ENCODE measurements around the gene TMEM125.

The TMEM125 gene

DNA sequence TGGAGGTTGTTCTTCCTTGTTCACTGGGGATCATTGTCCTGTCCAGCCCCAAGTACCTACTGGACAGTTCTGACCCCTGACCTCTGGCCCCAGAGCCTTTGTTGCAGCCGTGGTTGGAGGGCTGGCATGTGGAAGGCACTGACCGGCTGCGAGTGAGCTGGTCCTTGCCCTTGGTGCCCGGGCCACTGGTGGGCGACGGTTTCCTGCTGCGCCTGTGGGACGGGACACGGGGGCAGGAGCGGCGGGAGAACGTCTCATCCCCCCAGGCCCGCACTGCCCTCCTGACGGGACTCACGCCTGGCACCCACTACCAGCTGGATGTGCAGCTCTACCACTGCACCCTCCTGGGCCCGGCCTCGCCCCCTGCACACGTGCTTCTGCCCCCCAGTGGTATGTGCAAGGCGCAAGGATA, 42.4 kb downstream of the TMEM125 start:
- DNase-seq (ENCODE audit: low read depth, low spot score) = no peak

GRCh38 chr1:43312663-43313515, 43.1 kb downstream of the TMEM125 start:
- no peak for DNase-seq (ENCODE audit: low read depth, low spot score)

- no peak for DNase-seq (ENCODE audit: low read depth, low spot score)
These were observed 44.0 kb downstream of the TMEM125 start for GRCh38 chr1:43313771-43314170.

DNA sequence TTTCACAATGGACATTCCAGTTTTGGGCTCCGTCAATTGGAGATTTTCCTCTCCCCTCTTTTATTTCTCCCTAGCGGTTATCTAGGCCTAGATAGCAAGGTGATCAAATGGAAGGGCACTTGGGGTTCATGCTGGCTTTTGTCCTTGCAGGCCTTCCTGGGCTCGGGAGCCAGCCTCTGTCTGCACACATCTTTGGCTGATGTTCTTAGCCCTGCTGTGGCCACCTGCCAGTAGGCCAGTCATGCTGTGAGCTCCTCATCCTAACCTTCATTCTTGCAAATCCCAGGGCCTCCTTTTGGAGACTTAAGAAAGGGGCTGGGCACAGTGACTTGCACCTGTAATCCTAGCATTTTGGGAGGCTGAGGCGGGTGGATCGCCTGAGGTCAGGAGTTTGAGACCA, 44.5 kb downstream of the TMEM125 start:
- DNase-seq (ENCODE audit: low read depth, low spot score) = no peak

- no peak for DNase-seq (ENCODE audit: low read depth, low spot score)
These were observed 45.7 kb downstream of the TMEM125 start for GRCh38 chr1:43315481-43315880.

- no peak for DNase-seq (ENCODE audit: low read depth, low spot score)
These were observed 46.4 kb downstream of the TMEM125 start for GRCh38 chr1:43315963-43316737.

GRCh38 chr1:43316738-43317520, 47.1 kb downstream of the TMEM125 start:
- DNase-seq (ENCODE audit: low read depth, low spot score) = no peak

GRCh38 chr1:43317817-43318471, 48.2 kb downstream of the TMEM125 start:
- no peak for DNase-seq (ENCODE audit: low read depth, low spot score)

- DNase-seq (ENCODE audit: low read depth, low spot score) = no peak
These were observed 49.0 kb downstream of the TMEM125 start for GRCh38 chr1:43318831-43319230.

DNA sequence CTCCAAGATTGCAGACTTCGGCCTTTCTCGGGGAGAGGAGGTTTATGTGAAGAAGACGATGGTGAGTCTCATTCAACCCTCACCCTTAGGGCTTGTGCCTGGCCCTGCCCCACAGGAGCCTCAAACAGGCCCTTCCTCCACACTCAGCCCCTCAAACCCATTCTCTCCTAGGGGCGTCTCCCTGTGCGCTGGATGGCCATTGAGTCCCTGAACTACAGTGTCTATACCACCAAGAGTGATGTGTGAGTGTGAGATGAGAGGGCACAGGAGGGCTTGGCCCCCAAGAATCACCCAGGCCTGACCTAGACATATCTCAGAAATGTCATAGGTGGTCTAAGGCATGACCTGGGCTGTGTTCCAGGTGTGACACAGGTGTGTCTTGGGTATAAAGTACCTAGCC, 49.5 kb downstream of the TMEM125 start:
- DNase-seq (ENCODE audit: low read depth, low spot score) = no peak

DNA sequence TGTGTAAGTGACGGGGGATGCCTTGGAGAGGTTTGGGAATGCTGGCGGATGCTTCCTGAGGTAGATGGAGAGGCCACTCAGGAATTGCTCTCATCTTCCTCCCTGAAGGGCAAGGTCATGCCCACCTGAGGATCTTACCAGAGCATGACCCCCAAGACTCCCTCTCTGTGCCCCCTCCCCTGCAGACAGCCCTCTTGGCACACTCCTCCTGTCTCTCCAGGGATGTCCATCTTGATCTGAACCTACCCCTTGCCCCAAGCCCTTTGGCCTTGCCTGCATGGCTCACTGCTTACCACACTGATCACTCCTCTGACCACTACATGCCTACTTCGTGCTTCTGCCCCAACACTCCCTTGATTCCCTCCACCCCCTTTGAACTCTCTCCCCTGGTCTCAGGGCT, 50.0 kb downstream of the TMEM125 start:
- DNase-seq (ENCODE audit: low read depth, low spot score) = no peak

- no peak for DNase-seq (ENCODE audit: low read depth, low spot score)
These were observed 51.6 kb downstream of the TMEM125 start for GRCh38 chr1:43321331-43321891.

GRCh38 chr1:43322506-43322905, 52.7 kb downstream of the TMEM125 start:
- no peak for DNase-seq (ENCODE audit: low read depth, low spot score)

Data from astrocyte of the hippocampus (primary cell).